GM18498 (cell line): Measurements from ENCODE around the gene CRACR2B.

Experiments used
- ATAC-seq: cut with Tn5 transposase; IDR thresholded peaks from one replicate; pipeline ENCODE4 v1.9.1; 2021; ENCODE audit warnings: mild to moderate bottlenecking, moderate library complexity; ENCODE audit not compliant: unreplicated experiment

The CRACR2B gene

GRCh38 chr11:827897-828192, at the start of gene CRACR2B:
Gene CRACR2B, plus strand, starts transcription at chr11:827919. Its CDS starts 689 bp downstream, at chr11:828608.
- no peak for ATAC-seq

GRCh38 chr11:778976-779954, 48.5 kb upstream of the CRACR2B start:
- no peak for ATAC-seq

GRCh38 chr11:779955-780532, 47.7 kb upstream of the CRACR2B start:
- no peak for ATAC-seq

GRCh38 chr11:782264-783174, 45.2 kb upstream of the CRACR2B start:
- no peak for ATAC-seq

GRCh38 chr11:783581-784015, 44.1 kb upstream of the CRACR2B start:
- ATAC-seq = no peak

GRCh38 chr11:786235-787083, 41.3 kb upstream of the CRACR2B start:
- no peak for ATAC-seq

GRCh38 chr11:787084-787675, 40.5 kb upstream of the CRACR2B start:
- ATAC-seq = no peak

- no peak for ATAC-seq
Observed at GRCh38 chr11:788009-788640, 39.6 kb upstream of the CRACR2B start.

GRCh38 chr11:788953-789940, 38.5 kb upstream of the CRACR2B start:
- ATAC-seq = no peak

- no peak for ATAC-seq
Observed at GRCh38 chr11:789943-790342, 37.8 kb upstream of the CRACR2B start, which contains the start of gene CEND1. Gene CEND1, minus strand, starts transcription at chr11:790090. Its CDS starts 1,514 bp downstream, at chr11:788576.

GRCh38 chr11:790721-791564, 36.8 kb upstream of the CRACR2B start:
- ATAC-seq = no peak

GRCh38 chr11:791658-792534, 35.8 kb upstream of the CRACR2B start:
- no peak for ATAC-seq

- no peak for ATAC-seq
Observed at GRCh38 chr11:792535-792821, 35.2 kb upstream of the CRACR2B start.

GRCh38 chr11:792873-793272, 34.8 kb upstream of the CRACR2B start:
- ATAC-seq = no peak

GRCh38 chr11:793556-793955, 34.2 kb upstream of the CRACR2B start:
- ATAC-seq = no peak

GRCh38 chr11:794013-794765, 33.5 kb upstream of the CRACR2B start:
- no peak for ATAC-seq
